PFSK-1 (cell line): ENCODE data around the gene PIP4K2A.

Experiments
- POLR2AphosphoS5 ChIP-seq: IDR thresholded peaks from 2 replicates; pipeline ENCODE4 v1.6.1; 2012; ENCODE audit warnings: low read depth, mild to moderate bottlenecking, control low read depth, low read length, moderate library complexity
- TAF1 ChIP-seq: IDR thresholded peaks from 2 replicates; pipeline ENCODE4 v1.6.1; 2012; ENCODE audit warnings: low read length, control low read depth, borderline replicate concordance; ENCODE audit not compliant: insufficient read depth

DNA sequence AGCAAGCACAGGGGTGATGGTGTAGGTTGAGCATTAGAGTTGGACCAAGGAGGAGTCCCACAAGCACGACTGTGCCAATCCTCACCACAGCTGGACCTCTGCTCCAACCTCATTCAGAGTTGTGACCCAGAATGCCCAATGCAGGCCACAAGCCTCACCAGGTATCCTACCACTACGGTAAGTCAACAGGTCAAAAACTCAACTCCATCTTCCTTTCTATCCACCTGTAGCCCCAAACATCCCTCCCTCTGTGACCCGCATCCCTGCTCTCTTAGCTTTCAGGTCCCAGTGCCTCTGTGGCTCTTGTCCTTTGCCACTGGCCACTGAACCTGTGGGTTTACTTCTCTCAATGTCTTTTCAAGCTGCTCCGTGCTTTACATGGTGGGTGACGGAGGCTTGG lies 112.8 kb downstream of the PIP4K2A start:
- TF ChIP-seq TAF1 (no peak), POLR2AphosphoS5 (no peak)
